HG02885 (cell line): Measurements from ENCODE around the gene FIGN.

Source experiments
- ATAC-seq: cut with Tn5 transposase; IDR thresholded peaks from one replicate; pipeline ENCODE4 v1.9.1; 2021; ENCODE audit warnings: mild to moderate bottlenecking; ENCODE audit not compliant: unreplicated experiment, poor library complexity

Gene FIGN

GRCh38 chr2:163741435-163741834 is 5.6 kb upstream of the FIGN start:
- ATAC-seq: no peak

GRCh38 chr2:163737563-163737962 is 1.8 kb upstream of the FIGN start:
- no peak for ATAC-seq

GRCh38 chr2:163737190-163737439 is 1.3 kb upstream of the FIGN start:
- no peak for ATAC-seq

- ATAC-seq: no peak
These were observed 803 bp upstream of the FIGN start for GRCh38 chr2:163736433-163737189.

- no peak for ATAC-seq
These were observed 725 bp downstream of the FIGN start for GRCh38 chr2:163734881-163735684.

- no peak for ATAC-seq
These were observed 1.4 kb downstream of the FIGN start for GRCh38 chr2:163734401-163734800.

- no peak for ATAC-seq
These were observed 1.9 kb downstream of the FIGN start for GRCh38 chr2:163733956-163734355.

- no peak for ATAC-seq
These were observed 2.4 kb downstream of the FIGN start for GRCh38 chr2:163733301-163733938.

- ATAC-seq: no peak
These were observed 3.1 kb downstream of the FIGN start for GRCh38 chr2:163732727-163733126.

- no peak for ATAC-seq
These were observed 4.1 kb downstream of the FIGN start for GRCh38 chr2:163731735-163732134.

GRCh38 chr2:163730556-163730955 is 5.3 kb downstream of the FIGN start:
- ATAC-seq: no peak

- ATAC-seq: no peak
These were observed 6.1 kb downstream of the FIGN start for GRCh38 chr2:163729636-163730273.

GRCh38 chr2:163723881-163724280 is 11.9 kb downstream of the FIGN start:
- no peak for ATAC-seq

GRCh38 chr2:163723348-163723747 is 12.5 kb downstream of the FIGN start:
- no peak for ATAC-seq

- ATAC-seq: no peak
These were observed 16.5 kb downstream of the FIGN start for GRCh38 chr2:163719331-163719730.

- ATAC-seq: no peak
These were observed 17.7 kb downstream of the FIGN start for GRCh38 chr2:163717993-163718680.

GRCh38 chr2:163717515-163717914 is 18.3 kb downstream of the FIGN start:
- ATAC-seq: no peak

GRCh38 chr2:163716101-163716500 is 19.7 kb downstream of the FIGN start:
- ATAC-seq: no peak

- ATAC-seq: no peak
These were observed 20.1 kb downstream of the FIGN start for GRCh38 chr2:163715668-163716067.

GRCh38 chr2:163715199-163715598 is 20.6 kb downstream of the FIGN start:
- no peak for ATAC-seq
